K562 (cell line): ENCODE data around the gene APBB2. TPM values are rescaled to one million over a fixed set of nuclear protein-coding genes. Genes with fewer than 3 reads are reported as not detected.

Experiments
- ATAC-seq: fragments of 200-7000 bp; cut with Tn5 transposase; 3 replicates; pipeline ENCODE4 v1.9.1; 2020; ENCODE audit warnings: moderate library complexity
- BruUV-seq: library from RNA; stranded (reverse); fragments of 400-500 nt; replicated peaks from 2 replicates; lab custom pipeline; 2021; lab: Mats Ljungman, UMichigan
- CTCF ChIA-PET: fragments of 300-600 bp; formaldehyde crosslinking; extraction: SDS; loops from one replicate; lab custom pipeline; 2021; ENCODE audit warnings: low intra/inter-chr PET ratio; lab: Yijun Ruan, JAX
- POLR2A ChIA-PET: fragments of 300-600, 350-650 bp; sonication (Branson Sonifier 250); formaldehyde crosslinking; extraction: SDS; loops from one replicate; lab custom pipeline; 2021; ENCODE audit warnings: antibody characterized with exemption, inconsistent platforms; lab: Yijun Ruan, JAX
- DNase-seq, 4 experiments: peaks; one replicate each; pipeline versions ENCODE4 v3.0.0 to v3.0.0-alpha.2; 2011 to 2018; ENCODE audit warnings: low spot score in 3 of 4, mixed read lengths in 3 of 4; ENCODE audit errors: extremely low read depth in 1 of 4
- FAIRE-seq: peaks from 2 replicates; lab custom pipeline; 2011; peaks lifted over from hg19 to GRCh38; lab: Jason Lieb, UNC
- H2AFZ ChIP-seq: 2 replicates; pipeline ENCODE4 v1.6.0; 2011; ENCODE audit warnings: low read depth, low read length, control low read depth, inconsistent platforms
- H3K27ac ChIP-seq: fragments of 200-600 bp; 3 replicates; pipeline ENCODE4 v1.8.0; 2011; ENCODE audit warnings: low read depth, mild to moderate bottlenecking, control low read depth, inconsistent platforms, low read length, moderate library complexity, mixed read lengths; ENCODE audit errors: extremely low read depth
- H3K27me3 ChIP-seq, 2 experiments: fragments of 300-600 bp in 1 of 2; 2 replicates in 1 of 2; 3 replicates in 1 of 2; pipeline versions ENCODE4 v1.6.0 to v1.8.0; 2011; ENCODE audit warnings: inconsistent platforms in 2 of 2, low read length in 2 of 2, mild to moderate bottlenecking in 1 of 2, mixed read lengths in 1 of 2, moderate library complexity in 1 of 2; ENCODE audit not compliant: control insufficient read depth in 2 of 2, insufficient read depth in 2 of 2
- H3K36me3 ChIP-seq: fragments of 300-600 bp; 3 replicates; pipeline ENCODE4 v1.8.0; 2011; ENCODE audit warnings: mild to moderate bottlenecking, low read length, inconsistent platforms; ENCODE audit not compliant: control insufficient read depth, insufficient read depth
- H3K4me1 ChIP-seq, 2 experiments: fragments of 200-600 bp in 1 of 2; replicated peaks in 1 of 2; 2 replicates in 1 of 2; 3 replicates in 1 of 2; pipeline versions ENCODE4 v1.5.1 to v1.8.0; 2011; ENCODE audit warnings: inconsistent platforms in 2 of 2, low read length in 2 of 2, mild to moderate bottlenecking in 1 of 2, mixed read lengths in 1 of 2, moderate library complexity in 1 of 2; ENCODE audit not compliant: control insufficient read depth in 2 of 2, insufficient read depth in 2 of 2
- H3K4me2 ChIP-seq: 2 replicates; pipeline ENCODE4 v1.6.1; 2011; ENCODE audit warnings: low read length, control low read depth, inconsistent platforms, mixed read lengths; ENCODE audit not compliant: insufficient read depth
- H3K4me3 ChIP-seq: fragments of 200-600 bp; sonication (generic), shearing (Covaris generic); 2 replicates; pipeline ENCODE4 v1.5.1; 2016; ENCODE audit warnings: control low read depth, inconsistent platforms
- H3K79me2 ChIP-seq: fragments of 200-600 bp; 3 replicates; pipeline ENCODE4 v1.8.0; 2011; ENCODE audit warnings: low read length, inconsistent platforms; ENCODE audit not compliant: control insufficient read depth, insufficient read depth
- H3K9ac ChIP-seq, 2 experiments: 2 replicates each; pipeline versions ENCODE4 v1.6.0 to v1.6.1; 2011; ENCODE audit warnings: low read depth in 2 of 2, low read length in 2 of 2, control low read depth in 1 of 2, inconsistent platforms in 1 of 2, mild to moderate bottlenecking in 1 of 2, mixed read lengths in 1 of 2; ENCODE audit not compliant: insufficient read depth in 1 of 2
- H3K9me1 ChIP-seq: one replicate; pipeline ENCODE4 v1.6.0; 2011; ENCODE audit warnings: inconsistent platforms, mild to moderate bottlenecking, low read length, moderate library complexity; ENCODE audit not compliant: control insufficient read depth, insufficient read depth
- H3K9me3 ChIP-seq: replicated peaks from 2 replicates; pipeline ENCODE4 v1.5.1; 2011; ENCODE audit warnings: low read depth, low read length, inconsistent platforms; ENCODE audit not compliant: control insufficient read depth, insufficient read depth
- H4K20me1 ChIP-seq: replicated peaks from 2 replicates; pipeline ENCODE4 v1.6.1; 2011; ENCODE audit warnings: low read length, inconsistent platforms, mixed read lengths; ENCODE audit not compliant: control insufficient read depth, insufficient read depth
- CBFA2T2 ChIP-seq: fragments of 450-650 bp; conservative IDR thresholded peaks from 2 replicates; pipeline ENCODE4 v1.6.1; 2017; ENCODE audit warnings: mild to moderate bottlenecking
- EZH2 ChIP-seq: IDR thresholded peaks from 2 replicates; pipeline ENCODE4 v1.6.1; 2012; ENCODE audit warnings: low read depth, mild to moderate bottlenecking, inconsistent platforms, low read length, borderline replicate concordance
- ILF3 ChIP-seq: fragments of 450-650 bp; IDR thresholded peaks from 2 replicates; pipeline ENCODE4 v1.6.1; 2018; ENCODE audit warnings: antibody characterized with exemption, mild to moderate bottlenecking, moderate library complexity, borderline replicate concordance
- JUND ChIP-seq, 2 experiments: IDR thresholded peaks; 2 replicates in 1 of 2; 3 replicates in 1 of 2; pipeline ENCODE4 v1.6.1; 2011; ENCODE audit warnings: borderline replicate concordance in 2 of 2, low read depth in 2 of 2, low read length in 2 of 2, improper control_type of control experiment in 1 of 2, missing biosample characterization in 1 of 2, missing genetic modification characterization in 1 of 2, missing genetic modification reagents in 1 of 2
- ZBTB12 ChIP-seq: fragments of 250-450 bp; sonication (Bioruptor Pico); IDR thresholded peaks from 2 replicates; pipeline ENCODE4 v1.4.0; 2020
- ZNF431 ChIP-seq: sonication (generic); formaldehyde crosslinking; IDR thresholded peaks from 2 replicates; pipeline ENCODE4 v1.8.0; 2022; ENCODE audit warnings: mild to moderate bottlenecking, missing genetic modification reagents
- WGBS: fragments of 100-300 bp; shearing (Covaris generic); methylation state at CpG from one replicate; pipeline ENCODE4 v1.1.6; 2016; ENCODE audit warnings: low coverage, mixed read lengths; ENCODE audit not compliant: insufficient coverage; ENCODE audit errors: missing lambda C conversion rate; 5-methylcytosine and 5-hydroxymethylcytosine counted together
- in situ Hi-C: fragments of 300-500 bp; cut with MboI; formaldehyde crosslinking; loops from 4 replicates; pipeline ENCODE4 v1.15.0; 2018; ENCODE audit warnings: inconsistent platforms, mixed read lengths
- intact Hi-C: fragments of 100-400 bp; cut with micrococcal nuclease; formaldehyde crosslinking; loops from 2 replicates; pipeline ENCODE4 v1.14.2; 2022
- polyA plus RNA-seq, 8 experiments: library from polyadenylated mRNA; depleted of rRNA in 4 of 8; stranded (reverse) in 5 of 8; unstranded in 3 of 8; fragments of >200 nt; fragmentation: Nextera tagmentation in 2 of 8; fragmentation: Illumina TruSeq in 1 of 8; extraction: Ambion mirVana in 2 of 8; extraction: Trizol in 1 of 8; gene quantifications; 2 replicates each; pipeline versions ENCODE4 v1.2.1 to v1.2.3, GENCODE V29; 2011 to 2014; ENCODE audit warnings: inconsistent platforms in 1 of 8, missing spikeins in 1 of 8
- total RNA-seq, 7 experiments: library from RNA; depleted of rRNA in 6 of 7; stranded (reverse); fragments of >200 nt in 6 of 7; fragmentation: Illumina TruSeq in 2 of 7; extraction: Trizol in 2 of 7; gene quantifications; 2 replicates each; pipeline versions ENCODE4 v1.2.1 to v1.2.3, GENCODE V29; 2011 to 2021; ENCODE audit warnings: low replicate concordance in 1 of 7
- TF ChIP-seq, protein P1 (sequence below), 2 experiments: fragments of 450-650 bp; IDR thresholded peaks; 2 replicates each; pipeline ENCODE4 v1.6.1; 2018; ENCODE audit warnings: mild to moderate bottlenecking in 2 of 2, low read depth in 1 of 2; ENCODE audit not compliant: partially characterized antibody in 2 of 2
- TF ChIP-seq, protein P2 (sequence below): fragments of 250-450 bp; sonication (Bioruptor Pico); IDR thresholded peaks from 2 replicates; pipeline ENCODE4 v1.5.0; 2020; ENCODE audit warnings: mild to moderate bottlenecking
- TF ChIP-seq, protein P3 (sequence below): fragments of 250-450 bp; sonication (Bioruptor Pico); IDR thresholded peaks from 2 replicates; pipeline ENCODE4 v1.9.0; 2021; ENCODE audit warnings: mild to moderate bottlenecking, inconsistent platforms

APBB2 gene
- total and polyA plus RNA-seq, 9 of the 15 experiments (the other 6 are each of a cell fraction or from before 2014, with no cell fraction given): 0.08 to 2.1 (median 1.4) TPM

GRCh38 chr4:40870150-40870549, 344.2 kb downstream of the APBB2 start (continued):
- TF ChIP-seq, protein P1, sequence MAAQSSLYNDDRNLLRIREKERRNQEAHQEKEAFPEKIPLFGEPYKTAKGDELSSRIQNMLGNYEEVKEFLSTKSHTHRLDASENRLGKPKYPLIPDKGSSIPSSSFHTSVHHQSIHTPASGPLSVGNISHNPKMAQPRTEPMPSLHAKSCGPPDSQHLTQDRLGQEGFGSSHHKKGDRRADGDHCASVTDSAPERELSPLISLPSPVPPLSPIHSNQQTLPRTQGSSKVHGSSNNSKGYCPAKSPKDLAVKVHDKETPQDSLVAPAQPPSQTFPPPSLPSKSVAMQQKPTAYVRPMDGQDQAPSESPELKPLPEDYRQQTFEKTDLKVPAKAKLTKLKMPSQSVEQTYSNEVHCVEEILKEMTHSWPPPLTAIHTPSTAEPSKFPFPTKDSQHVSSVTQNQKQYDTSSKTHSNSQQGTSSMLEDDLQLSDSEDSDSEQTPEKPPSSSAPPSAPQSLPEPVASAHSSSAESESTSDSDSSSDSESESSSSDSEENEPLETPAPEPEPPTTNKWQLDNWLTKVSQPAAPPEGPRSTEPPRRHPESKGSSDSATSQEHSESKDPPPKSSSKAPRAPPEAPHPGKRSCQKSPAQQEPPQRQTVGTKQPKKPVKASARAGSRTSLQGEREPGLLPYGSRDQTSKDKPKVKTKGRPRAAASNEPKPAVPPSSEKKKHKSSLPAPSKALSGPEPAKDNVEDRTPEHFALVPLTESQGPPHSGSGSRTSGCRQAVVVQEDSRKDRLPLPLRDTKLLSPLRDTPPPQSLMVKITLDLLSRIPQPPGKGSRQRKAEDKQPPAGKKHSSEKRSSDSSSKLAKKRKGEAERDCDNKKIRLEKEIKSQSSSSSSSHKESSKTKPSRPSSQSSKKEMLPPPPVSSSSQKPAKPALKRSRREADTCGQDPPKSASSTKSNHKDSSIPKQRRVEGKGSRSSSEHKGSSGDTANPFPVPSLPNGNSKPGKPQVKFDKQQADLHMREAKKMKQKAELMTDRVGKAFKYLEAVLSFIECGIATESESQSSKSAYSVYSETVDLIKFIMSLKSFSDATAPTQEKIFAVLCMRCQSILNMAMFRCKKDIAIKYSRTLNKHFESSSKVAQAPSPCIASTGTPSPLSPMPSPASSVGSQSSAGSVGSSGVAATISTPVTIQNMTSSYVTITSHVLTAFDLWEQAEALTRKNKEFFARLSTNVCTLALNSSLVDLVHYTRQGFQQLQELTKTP (IDR thresholded peaks at IDR 0.05; ENCODE audit: low read depth in 1 of 2, partially characterized antibody in 2 of 2): no peak
- TF ChIP-seq JUND (IDR thresholded peaks at IDR 0.05; ENCODE audit: borderline replicate concordance, low read depth, low read length) (no peak), JUND (tag; IDR thresholded peaks at IDR 0.05; ENCODE audit: borderline replicate concordance, low read depth, low read length) (no peak), ZNF431 (CRISPR knock-in tag) (no peak)

DNA sequence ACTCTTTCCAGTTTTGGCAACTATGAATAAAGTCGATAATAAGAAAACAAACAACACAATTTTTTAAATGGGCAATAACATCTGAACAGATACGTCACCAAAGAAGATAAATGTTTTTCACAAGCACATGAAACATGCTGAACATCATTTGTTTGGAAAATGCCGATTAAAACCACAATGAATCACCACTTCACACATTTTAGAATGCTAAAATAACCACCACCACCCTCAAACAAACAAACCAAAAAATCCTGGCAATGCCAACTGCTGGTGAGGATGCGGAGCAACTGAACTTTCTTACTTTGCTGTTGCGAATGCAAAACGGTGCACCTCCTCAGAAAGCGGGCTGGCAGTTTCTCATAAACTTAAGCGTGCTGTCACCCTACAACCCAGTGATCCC, 348.6 kb downstream of the APBB2 start:
- CTCF ChIA-PET: no interaction called here
- TF ChIP-seq ILF3: no peak
- TF ChIP-seq, protein P2, sequence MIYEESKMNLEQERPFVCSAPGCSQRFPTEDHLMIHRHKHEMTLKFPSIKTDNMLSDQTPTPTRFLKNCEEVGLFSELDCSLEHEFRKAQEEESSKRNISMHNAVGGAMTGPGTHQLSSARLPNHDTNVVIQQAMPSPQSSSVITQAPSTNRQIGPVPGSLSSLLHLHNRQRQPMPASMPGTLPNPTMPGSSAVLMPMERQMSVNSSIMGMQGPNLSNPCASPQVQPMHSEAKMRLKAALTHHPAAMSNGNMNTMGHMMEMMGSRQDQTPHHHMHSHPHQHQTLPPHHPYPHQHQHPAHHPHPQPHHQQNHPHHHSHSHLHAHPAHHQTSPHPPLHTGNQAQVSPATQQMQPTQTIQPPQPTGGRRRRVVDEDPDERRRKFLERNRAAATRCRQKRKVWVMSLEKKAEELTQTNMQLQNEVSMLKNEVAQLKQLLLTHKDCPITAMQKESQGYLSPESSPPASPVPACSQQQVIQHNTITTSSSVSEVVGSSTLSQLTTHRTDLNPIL (CRISPR knock-in tag): no peak
- TF ChIP-seq, protein P3, sequence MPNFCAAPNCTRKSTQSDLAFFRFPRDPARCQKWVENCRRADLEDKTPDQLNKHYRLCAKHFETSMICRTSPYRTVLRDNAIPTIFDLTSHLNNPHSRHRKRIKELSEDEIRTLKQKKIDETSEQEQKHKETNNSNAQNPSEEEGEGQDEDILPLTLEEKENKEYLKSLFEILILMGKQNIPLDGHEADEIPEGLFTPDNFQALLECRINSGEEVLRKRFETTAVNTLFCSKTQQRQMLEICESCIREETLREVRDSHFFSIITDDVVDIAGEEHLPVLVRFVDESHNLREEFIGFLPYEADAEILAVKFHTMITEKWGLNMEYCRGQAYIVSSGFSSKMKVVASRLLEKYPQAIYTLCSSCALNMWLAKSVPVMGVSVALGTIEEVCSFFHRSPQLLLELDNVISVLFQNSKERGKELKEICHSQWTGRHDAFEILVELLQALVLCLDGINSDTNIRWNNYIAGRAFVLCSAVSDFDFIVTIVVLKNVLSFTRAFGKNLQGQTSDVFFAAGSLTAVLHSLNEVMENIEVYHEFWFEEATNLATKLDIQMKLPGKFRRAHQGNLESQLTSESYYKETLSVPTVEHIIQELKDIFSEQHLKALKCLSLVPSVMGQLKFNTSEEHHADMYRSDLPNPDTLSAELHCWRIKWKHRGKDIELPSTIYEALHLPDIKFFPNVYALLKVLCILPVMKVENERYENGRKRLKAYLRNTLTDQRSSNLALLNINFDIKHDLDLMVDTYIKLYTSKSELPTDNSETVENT (CRISPR knock-in tag): no peak
- no peak for TF ChIP-seq CBFA2T2
- no peak for TF ChIP-seq EZH2
- no peak for TF ChIP-seq ZBTB12

More for the DNA sequence above, 348.6 kb downstream of the APBB2 start:
- WGBS: under 1% methylated on average over 8 of the region's 8 CpGs
- DNase-seq (no peak), FAIRE-seq (no peak), ATAC-seq (no peak)
- H4K20me1 ChIP-seq: no peaks in the 10 kb centered on the region
- no peaks in the 10 kb centered on the region for H3K79me2 ChIP-seq
- no peaks in the 10 kb centered on the region for H3K4me1 ChIP-seq
- H3K9ac ChIP-seq: no peak overlapping the region
- no peak overlapping the region for H3K27ac ChIP-seq
- POLR2A ChIA-PET: no interaction called here
- in situ Hi-C loops (no loop called here), intact Hi-C loops (no loop called here)
- H3K36me3 ChIP-seq: no peaks in the 10 kb centered on the region
- no TSS peak for BruUV-seq
- no peaks in the 10 kb centered on the region for H3K9me3 ChIP-seq
- H3K4me2 ChIP-seq: no peak overlapping the region
- no peaks in the 10 kb centered on the region for H3K9me1 ChIP-seq
- H3K27me3 ChIP-seq: peaks cover 9 to 13% of the 10 kb centered on the region in 2 experiments; a peak in 4 of 5 replicates
- no peak overlapping the region for H2AFZ ChIP-seq
- no peak overlapping the region for H3K4me3 ChIP-seq
